Hematopoietic multipotent progenitor cell treated with erythropoietin and hydrocortisone succinate and interleukin-3 and kit ligand, for 4 days (in vitro differentiated cells): ENCODE results near the gene GZMM.

Experiments used
- DNase-seq: peaks from one replicate; pipeline ENCODE4 v3.0.0-alpha.2; 2015

Gene GZMM

DNA sequence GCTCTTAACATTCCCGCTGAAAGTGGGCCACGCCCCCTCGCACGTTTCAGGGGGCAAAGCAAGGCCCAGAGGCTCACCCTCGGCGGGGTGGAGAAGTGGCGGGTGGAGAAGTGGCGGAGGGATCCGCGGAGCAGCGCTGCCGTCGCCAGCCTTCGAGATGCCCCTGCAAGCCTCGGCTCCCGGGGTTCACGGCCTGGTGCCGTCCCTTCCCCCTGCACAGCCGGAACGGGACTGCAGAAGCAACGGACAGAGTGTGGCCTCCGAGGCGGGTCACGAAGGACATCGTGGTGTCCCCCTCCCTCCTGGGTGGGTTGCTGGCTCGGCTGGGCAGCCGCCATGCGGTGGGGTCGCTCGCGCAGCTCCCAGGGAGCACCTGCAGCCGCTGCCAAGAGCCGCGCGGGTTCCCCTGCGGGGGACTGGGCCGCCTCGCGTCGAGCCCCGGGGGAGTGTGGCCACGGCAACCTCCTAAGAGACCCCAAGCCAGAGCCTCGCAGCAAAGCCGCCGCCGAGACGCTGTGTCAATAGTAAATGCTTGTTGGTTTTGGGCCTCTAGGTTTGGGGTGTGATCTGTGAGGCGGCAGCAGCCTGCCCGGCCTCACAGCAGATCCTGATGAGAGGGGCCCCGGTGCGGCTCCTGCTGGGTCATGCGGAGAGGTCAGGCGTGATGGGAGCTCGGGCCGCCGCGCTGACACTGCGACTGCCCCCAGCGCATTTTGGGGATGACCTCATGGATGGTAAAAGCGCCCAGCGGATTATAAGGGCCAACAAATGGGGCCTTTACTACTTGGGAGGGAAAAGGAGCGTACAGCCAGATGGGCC, 31.1 kb upstream of the GZMM start:
- DNase-seq = peak; percentile 36

DNA sequence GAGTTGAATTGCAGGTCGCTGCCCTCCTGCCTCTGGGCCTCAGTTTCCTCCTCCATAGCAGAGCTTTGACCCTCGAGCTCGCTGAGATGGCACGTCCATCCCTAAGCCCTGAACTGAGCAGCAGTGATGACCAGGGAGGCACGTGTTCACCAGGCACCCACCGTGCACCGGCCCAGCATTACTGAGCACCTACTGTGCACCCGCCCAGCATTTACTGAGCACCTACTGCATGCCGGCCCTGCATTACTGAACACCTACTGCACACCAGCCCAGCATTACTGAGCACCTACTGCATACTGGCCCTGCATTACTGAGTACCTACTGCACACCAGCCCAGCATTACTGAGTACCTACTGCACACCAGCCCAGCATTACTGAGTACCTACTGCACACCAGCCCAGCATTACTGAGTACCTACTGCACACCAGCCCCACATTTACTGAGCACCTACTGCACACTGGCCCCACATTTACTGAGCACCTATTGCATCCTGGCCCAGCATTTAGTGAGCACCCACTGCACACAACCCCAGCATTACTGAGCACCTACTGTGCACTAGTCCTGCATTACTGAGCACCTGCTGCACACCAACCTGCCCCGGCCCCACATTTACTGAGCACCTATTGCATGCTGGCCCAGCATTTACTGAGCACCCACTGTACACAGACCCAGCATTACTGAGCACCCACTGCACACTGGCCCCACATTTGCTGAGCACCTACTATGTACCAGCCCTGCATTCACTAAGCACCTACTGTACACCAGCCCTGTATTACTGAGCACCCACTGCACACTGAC, 30.3 kb upstream of the GZMM start:
- DNase-seq = no peak

GRCh38 chr19:514166-514663, 29.6 kb upstream of the GZMM start:
- no peak for DNase-seq

GRCh38 chr19:517721-518597, 25.9 kb upstream of the GZMM start:
- peak; percentile 37 for DNase-seq

DNA sequence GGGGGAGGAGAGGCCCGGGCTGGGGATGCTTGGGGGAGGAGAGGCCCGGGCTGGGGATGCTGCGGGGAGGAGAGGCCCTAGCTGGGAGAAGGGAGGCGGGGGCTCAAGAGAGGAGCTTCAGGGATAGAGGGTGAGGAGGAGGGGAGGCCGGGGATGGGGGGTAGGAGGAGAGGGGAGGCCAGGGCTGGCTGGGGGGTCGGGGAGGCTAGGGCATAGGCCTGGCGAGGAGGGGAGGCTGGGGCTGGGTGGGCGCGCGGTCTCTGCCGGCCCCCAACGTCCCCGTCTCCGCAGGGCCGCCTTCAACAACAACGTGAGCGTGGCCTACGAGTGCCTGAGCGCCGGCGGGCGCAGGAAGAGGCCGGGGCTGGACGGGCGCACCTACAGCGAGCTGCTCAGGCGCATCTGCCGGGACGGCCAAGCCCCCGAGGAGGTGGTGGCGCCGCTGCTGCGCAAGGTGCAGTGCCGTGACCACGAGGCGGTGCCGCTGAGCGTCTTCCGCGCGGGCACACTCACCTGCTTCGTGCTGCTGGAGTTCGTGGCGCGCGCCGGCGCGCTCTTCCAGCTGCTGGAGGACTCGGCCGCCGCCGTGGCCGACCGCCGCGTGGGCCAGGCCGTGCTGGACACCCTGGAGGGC, 25.1 kb upstream of the GZMM start:
- peak; percentile 51 for DNase-seq

GRCh38 chr19:519449-519865, 24.4 kb upstream of the GZMM start:
- no peak for DNase-seq

DNA sequence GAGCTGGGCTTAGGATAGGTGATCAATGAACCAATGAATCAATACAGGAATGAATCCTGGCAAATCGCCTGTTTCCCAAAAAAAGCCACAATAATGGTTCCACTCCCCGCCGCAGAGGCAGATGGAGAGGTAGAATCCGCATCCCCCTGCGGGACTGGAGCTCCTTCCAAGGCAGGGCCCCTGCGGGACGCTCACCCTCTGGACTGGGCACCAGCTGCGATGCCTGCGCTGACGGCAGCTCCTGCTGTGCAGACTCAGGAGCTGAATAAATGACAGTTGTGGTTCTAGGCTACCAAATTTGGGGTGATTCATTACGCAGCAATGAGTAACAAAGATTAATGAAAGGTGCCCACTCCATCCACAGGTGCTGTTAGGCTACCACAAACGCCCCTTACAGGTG, 21.1 kb upstream of the GZMM start:
- no peak for DNase-seq

GRCh38 chr19:524062-524674, 19.7 kb upstream of the GZMM start:
- DNase-seq = no peak

DNA sequence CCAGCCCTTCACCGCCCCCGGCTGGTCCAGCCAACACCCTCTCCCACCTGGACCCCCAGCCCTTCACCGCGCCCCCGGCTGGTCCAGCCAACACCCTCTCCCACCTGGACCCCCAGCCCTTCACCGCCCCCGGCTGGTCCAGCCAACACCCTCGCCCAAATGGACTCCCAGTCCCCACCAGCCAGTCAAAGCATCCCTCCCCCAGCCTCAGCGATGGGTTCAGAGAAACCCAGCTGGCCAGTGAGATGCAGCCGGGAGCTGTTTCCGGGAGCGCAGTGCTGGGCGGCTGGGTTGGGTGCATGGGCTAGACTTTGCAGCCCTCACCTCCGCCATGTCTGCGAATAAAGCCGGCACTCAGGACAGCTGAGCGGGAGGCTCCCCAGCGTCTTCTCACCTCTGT, 18.8 kb upstream of the GZMM start:
- no peak for DNase-seq

GRCh38 chr19:525857-526419, 17.9 kb upstream of the GZMM start:
- no peak for DNase-seq

DNA sequence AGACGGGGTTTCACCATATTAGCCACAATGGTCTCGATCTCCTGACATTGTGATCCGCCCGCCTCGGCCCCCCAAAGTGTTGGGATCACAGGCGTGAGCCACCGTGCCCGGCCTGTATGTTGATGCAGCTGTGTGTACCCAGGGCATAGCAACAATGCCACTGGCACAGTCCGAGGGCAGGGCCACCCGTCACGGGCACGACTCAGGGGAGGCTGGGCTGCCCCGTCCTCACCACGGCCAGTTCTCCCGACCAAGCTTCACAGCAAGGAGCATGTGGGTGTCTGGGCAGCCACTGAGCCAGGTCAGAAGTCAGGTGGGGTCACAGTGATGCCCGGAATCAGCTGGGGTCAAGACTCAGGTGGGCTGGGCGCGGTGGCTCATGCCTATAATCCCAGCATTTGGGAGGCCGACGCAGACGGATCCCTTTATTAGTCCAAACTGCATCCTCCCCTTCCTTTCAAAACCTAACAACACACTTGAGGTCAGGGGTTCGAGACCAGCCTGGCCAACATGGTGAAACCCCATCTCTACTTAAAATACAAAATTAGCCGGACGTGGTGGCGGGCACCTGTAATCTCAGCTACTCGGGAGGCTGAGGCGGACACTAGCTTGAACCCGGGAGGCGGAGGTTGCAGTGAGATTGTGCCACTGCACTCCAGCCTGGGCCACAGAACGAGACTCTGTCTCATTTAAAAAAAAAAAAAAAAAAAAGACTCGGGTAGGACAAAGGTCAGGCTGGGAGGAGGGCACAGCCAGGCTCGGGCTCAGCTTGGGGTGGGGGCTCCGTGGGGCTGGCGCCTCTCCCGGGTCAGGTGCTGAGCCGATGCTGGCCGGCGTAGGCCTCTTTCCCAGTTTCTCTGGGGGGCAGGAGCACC, 13.5 kb upstream of the GZMM start:
- DNase-seq = no peak

GRCh38 chr19:531009-531752, 12.7 kb upstream of the GZMM start:
- peak; percentile 95 for DNase-seq

DNA sequence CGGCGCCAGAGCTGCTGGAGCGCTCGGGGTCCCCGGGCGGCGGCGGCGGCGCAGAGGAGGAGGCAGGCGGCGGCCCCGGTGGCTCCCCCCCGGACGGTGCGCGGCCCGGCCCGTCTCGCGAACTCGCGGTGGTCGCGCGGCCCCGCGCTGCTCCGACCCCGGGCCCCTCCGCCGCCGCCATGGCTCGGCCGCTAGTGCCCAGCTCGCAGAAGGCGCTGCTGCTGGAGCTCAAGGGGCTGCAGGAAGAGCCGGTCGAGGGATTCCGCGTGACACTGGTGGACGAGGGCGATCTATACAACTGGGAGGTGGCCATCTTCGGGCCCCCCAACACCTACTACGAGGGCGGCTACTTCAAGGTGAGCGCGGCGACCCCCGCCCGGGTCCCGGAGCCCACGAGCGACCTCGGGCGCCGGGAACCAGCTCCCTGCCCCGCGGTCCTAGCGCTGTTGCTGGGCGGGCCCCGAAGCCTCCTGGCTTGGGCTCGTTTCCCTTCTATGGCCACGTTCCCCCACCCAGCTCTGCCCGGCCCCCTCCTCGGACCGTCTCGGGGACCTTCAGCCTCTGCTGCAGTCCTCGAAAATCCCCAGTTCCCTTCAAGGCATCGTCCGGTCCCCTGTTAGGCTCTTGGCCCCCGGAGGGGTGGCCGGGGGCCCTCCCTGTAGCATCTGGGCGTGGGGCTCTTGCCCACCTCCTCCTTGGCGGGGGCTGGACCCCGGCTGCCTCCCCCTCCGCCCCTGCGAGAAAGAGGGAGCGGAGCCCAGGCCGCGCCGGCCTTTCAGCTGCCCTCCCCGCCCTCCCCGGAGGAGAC, 11.9 kb upstream of the GZMM start, which contains the start of gene CDC34:
CDC34 (plus strand) TSS at position 8 of the 808 bp plus-strand sequence; CDS start at position 180, 172 bp downstream.
- DNase-seq = peak; percentile 46

DNA sequence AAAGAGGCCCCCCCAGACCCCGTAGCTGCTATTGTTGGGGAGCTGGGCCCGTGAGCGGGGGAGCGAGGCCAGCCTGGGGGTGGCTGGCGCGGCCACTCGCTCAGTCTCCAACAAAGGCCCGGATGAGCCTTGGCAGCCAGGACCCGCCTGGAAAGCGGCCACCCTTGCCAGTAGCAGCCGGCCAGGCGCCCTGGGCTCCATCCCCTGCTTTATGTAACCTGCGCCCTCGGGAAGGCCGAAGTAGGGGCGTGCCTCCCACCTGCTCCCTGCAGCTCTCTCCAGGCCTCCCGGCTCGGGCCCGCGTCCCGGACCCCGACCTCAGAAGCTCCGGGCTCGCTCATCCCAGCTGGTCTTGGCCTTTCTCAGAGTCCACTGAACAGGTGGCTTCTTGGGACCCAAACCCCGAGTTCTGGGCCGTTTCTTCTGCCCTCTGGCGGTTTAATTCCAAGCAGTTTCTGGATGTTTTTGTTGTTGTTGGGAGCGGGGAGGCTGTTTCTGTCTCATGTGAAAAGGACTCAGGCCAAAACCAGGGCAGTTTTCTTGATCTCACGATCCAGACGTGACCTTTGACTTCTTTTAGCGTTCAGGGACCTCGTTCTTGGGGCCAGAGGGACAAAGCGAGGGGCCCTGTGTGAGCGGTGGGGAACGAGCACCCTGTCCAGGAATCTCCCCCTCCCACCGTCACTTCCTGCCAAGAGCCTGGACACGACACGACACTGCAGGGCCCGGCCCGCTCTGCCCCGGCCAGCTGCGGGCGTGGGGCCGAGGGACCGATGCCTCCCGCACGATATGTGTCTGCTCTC, 11.1 kb upstream of the GZMM start:
- peak; percentile 81 for DNase-seq

DNA sequence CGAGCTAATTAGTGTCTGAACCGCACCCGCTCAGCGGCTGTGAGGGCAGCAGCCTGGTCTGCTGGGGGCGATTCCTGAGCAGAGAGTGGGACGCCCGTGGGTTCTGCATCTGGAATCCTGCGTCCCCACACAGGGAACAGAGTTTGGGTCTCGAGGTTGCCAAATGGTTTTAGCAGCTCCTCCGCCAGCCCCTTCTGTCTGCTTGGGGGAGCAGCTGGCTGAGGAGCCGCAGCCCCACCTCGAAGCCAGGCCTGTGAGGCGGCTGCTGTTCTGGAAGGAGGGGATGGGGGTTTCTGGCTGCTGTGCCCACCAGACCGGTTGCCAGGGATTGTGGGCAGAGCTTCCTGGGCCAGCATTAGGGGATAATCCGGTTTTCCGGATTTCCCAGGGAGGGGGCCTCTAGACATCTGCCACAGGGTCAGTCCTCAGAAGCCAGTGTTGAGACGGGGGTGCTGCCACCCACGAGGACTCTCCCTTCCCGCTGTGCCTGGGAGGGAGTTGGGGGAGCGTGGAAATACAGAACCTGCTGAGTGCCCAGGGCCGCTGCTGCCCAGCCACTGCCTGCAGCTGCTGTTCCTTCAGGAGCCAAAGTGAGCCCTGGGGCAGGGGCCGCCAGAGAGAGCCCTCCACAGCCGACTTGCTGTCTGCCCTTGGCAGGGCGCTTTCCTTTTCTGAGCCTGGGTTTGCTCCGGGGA, 10.3 kb upstream of the GZMM start:
- no peak for DNase-seq

GRCh38 chr19:534088-534487, 9.8 kb upstream of the GZMM start:
- no peak for DNase-seq
